Measurements from ENCODE around the gene GOPC.

GRCh38 chr6:117533775-117534174 lies 68.5 kb downstream of the GOPC start:
- TF ChIP-seq EP300 (IDR thresholded peaks at IDR 0.05): no peak
- no peak for TF ChIP-seq POLR2A (IDR thresholded peaks at IDR 0.05)
- TF ChIP-seq POLR2AphosphoS5 (IDR thresholded peaks at IDR 0.05): no peak

Data from gastroesophageal sphincter (tissue), 2 donors.